Hematopoietic multipotent progenitor cell treated with erythropoietin and hydrocortisone succinate and interleukin-3 and kit ligand, for 8 days (in vitro differentiated cells): Measurements from ENCODE around the gene MAN1A1.

Experiments
- DNase-seq: peaks from one replicate; pipeline ENCODE4 v3.0.0-alpha.2; 2015

The MAN1A1 gene

DNA sequence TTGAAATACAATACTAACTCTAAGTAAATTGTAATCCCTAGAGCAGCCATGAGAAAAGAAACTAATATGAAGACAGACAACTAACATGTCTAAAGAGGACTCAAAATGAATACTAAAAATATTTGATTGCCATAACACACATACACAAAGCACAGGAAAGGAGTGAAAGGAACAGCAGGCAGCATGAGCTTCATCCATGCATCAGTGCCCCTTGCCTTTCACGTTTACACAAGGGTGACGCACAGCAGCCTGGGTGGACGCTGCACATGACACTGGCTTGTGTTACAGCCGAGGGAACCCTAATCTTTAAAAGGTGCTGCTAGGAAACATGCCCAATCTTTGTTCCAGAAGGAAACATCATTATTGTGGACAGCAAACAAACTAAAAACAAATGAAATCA, 123.5 kb downstream of the MAN1A1 start:
- no peak for DNase-seq

GRCh38 chr6:119224095-119224701, 125.4 kb downstream of the MAN1A1 start:
- DNase-seq, result no peak

GRCh38 chr6:119220452-119220851, 129.1 kb downstream of the MAN1A1 start:
- no peak for DNase-seq

GRCh38 chr6:119218548-119218947, 131.0 kb downstream of the MAN1A1 start:
- DNase-seq, result no peak

- DNase-seq, result peak; percentile 5
These were observed 133.5 kb downstream of the MAN1A1 start for GRCh38 chr6:119215885-119216590.

GRCh38 chr6:119215309-119215708, 134.3 kb downstream of the MAN1A1 start:
- no peak for DNase-seq

- no peak for DNase-seq
These were observed 139.0 kb downstream of the MAN1A1 start for GRCh38 chr6:119210596-119210995.

- no peak for DNase-seq
These were observed 139.9 kb downstream of the MAN1A1 start for GRCh38 chr6:119209452-119210205.

GRCh38 chr6:119207971-119208725, 141.4 kb downstream of the MAN1A1 start:
- DNase-seq, result peak; percentile 15

DNA sequence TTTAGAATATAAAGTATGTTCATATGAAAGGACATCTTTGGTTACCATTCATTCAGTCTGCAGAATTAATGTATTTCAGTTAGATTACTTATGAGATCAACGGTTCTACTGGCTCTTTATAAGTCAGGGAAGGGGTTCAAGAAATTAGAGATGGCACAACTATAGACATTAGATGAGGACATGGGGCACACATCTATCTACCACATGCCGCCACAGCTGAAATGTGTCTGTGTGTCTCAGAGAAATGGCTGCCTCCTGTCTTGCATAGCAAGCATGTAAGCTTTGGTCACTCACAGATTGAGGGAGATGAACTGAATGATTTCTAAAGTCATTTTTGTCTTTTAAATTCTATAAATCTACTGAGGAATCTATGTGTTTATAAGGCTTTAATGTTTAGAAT, 142.2 kb downstream of the MAN1A1 start:
- no peak for DNase-seq

DNA sequence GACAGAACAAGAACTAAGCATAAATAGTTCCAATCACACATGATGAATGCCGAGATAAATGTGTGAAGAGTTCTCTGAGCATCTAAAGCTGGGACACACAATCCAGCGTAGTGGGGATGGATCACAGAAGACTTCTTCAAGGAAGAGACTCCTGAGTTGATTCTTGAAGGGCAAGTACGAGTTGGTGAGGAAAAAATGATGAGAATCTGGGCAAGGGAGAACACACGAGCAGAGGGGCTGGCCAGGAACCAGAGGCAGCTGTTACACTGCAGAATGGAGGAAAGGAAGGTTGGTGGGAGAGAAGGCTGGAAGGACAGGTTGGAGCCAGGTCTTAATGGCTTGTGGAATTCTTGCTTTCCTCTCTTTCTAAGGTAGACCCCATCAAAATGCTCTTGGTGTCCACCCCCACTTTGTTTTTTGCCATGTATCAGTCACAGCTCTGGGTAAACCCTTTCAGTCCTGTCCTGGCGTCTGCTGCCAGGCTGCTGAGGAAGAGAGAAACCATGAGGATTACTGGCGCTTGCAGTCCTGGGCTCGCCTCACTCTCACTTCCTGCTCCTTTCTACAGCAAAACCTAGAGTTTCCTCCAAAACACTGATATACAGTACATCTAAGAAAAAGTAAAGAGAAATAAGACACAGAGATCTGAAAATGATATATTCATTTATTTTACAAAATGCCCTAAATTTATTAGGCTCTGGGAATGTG, 143.5 kb downstream of the MAN1A1 start:
- no peak for DNase-seq

DNA sequence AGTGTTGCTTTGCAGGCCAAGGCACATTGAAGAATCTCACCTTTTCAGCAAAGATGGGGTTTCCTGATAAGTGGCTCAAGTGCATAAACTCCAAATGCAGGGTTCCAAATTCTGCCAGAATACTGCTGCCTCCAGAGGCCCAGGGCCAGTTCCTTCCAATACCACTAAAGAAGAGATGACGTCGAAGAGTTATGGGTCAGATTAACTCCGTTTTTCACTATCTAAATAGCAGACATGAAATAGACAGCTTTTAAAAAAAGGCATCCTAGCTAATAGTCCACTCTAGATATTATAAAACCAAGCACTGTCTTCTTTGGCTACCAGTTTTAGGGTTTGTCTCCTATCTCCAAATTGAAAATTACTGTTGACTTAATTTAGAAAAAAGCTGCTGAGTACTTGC, 144.8 kb downstream of the MAN1A1 start:
- DNase-seq, result no peak

GRCh38 chr6:119201480-119201879, 148.1 kb downstream of the MAN1A1 start:
- no peak for DNase-seq

GRCh38 chr6:119200512-119201175, 148.9 kb downstream of the MAN1A1 start:
- no peak for DNase-seq

DNA sequence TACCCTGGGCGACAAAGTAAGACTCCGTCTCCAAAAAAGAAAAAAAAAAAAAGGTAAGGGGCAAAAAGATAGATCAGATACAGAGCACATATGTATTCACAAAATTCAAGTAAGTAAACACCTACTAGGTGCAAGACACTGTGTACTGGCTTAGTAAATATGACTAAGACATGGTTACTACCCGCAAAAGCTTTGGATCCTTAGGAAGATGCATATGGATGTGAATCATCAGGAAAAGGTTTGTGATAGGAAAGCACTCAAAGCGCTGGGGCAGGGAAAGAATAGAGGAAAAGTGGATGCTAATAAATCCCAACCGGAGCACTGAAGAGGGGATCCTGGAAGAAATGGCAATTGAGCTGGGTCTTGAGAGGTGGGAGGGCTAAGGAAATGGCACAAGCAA, 152.3 kb downstream of the MAN1A1 start:
- DNase-seq, result no peak

GRCh38 chr6:119196715-119197114, 152.8 kb downstream of the MAN1A1 start:
- peak; percentile 30 for DNase-seq

- no peak for DNase-seq
These were observed 153.7 kb downstream of the MAN1A1 start for GRCh38 chr6:119195848-119196247.

DNA sequence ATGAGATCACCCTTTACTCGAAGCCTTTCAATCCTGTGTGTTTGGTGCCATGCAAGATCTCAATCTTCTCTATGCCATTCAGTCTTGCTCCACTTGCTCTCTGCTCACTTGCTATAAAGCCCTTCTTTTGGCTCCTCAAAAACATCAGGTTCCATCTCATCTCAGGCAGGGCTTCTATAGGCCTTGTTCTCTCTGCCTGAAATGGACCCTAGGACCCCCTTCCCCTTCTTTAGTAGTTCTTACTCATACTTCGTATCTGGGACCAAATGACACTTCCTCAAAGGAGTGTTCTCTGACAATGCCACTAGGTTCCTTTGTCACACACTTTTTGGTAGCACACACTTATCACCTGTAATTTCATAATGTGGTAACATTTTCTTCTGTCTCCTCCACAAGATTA, 154.4 kb downstream of the MAN1A1 start:
- no peak for DNase-seq

- no peak for DNase-seq
These were observed 155.9 kb downstream of the MAN1A1 start for GRCh38 chr6:119193707-119194106.

- no peak for DNase-seq
These were observed 157.4 kb downstream of the MAN1A1 start for GRCh38 chr6:119192200-119192599.

- no peak for DNase-seq
These were observed 159.4 kb downstream of the MAN1A1 start for GRCh38 chr6:119190176-119190575.

- no peak for DNase-seq
These were observed 160.1 kb downstream of the MAN1A1 start for GRCh38 chr6:119189498-119189897.
